ENCODE results near the gene CTDP1.
"Not testable (repeated sequence)": the region's sequence is repeated elsewhere in the genome, so short reads cannot be mapped to it uniquely, and the experiment has no call there.

The CTDP1 gene

GRCh38 chr18:79682894-79683625, 3.5 kb downstream of the CTDP1 start:
- no peak for DNase-seq (ENCODE audit: low spot score)

GRCh38 chr18:79683626-79684282, 4.2 kb downstream of the CTDP1 start:
- no peak for DNase-seq (ENCODE audit: low spot score)

- DNase-seq (ENCODE audit: low spot score): no peak
Measured at GRCh38 chr18:79684283-79684631, 4.7 kb downstream of the CTDP1 start.

GRCh38 chr18:79684787-79685186, 5.2 kb downstream of the CTDP1 start:
- no peak for DNase-seq (ENCODE audit: low spot score)

GRCh38 chr18:79685281-79685680, 5.7 kb downstream of the CTDP1 start:
- no peak for DNase-seq (ENCODE audit: low spot score)

GRCh38 chr18:79685971-79686370, 6.4 kb downstream of the CTDP1 start:
- DNase-seq (ENCODE audit: low spot score): no peak

- DNase-seq (ENCODE audit: low spot score): no peak
Measured at GRCh38 chr18:79687806-79688205, 8.2 kb downstream of the CTDP1 start.

GRCh38 chr18:79690071-79690470, 10.5 kb downstream of the CTDP1 start:
- no peak for DNase-seq (ENCODE audit: low spot score)

GRCh38 chr18:79690586-79691482, 11.2 kb downstream of the CTDP1 start:
- DNase-seq (ENCODE audit: low spot score): no peak

GRCh38 chr18:79692056-79692455, 12.5 kb downstream of the CTDP1 start:
- no peak for DNase-seq (ENCODE audit: low spot score)

- DNase-seq (ENCODE audit: low spot score): no peak
Measured at GRCh38 chr18:79692886-79693285, 13.3 kb downstream of the CTDP1 start.

- DNase-seq (ENCODE audit: low spot score): no peak
Measured at GRCh38 chr18:79693561-79694205, 14.1 kb downstream of the CTDP1 start.

GRCh38 chr18:79694206-79694894, 14.7 kb downstream of the CTDP1 start:
- DNase-seq (ENCODE audit: low spot score): not testable (repeated sequence)

- no peak for DNase-seq (ENCODE audit: low spot score)
Measured at GRCh38 chr18:79694895-79695213, 15.3 kb downstream of the CTDP1 start.

- DNase-seq (ENCODE audit: low spot score): no peak
Measured at GRCh38 chr18:79695269-79695668, 15.7 kb downstream of the CTDP1 start.

- DNase-seq (ENCODE audit: low spot score): no peak
Measured at GRCh38 chr18:79695856-79696850, 16.6 kb downstream of the CTDP1 start.

GRCh38 chr18:79697178-79697577, 17.6 kb downstream of the CTDP1 start:
- DNase-seq (ENCODE audit: low spot score): no peak

- DNase-seq (ENCODE audit: low spot score): no peak
Measured at GRCh38 chr18:79697976-79698375, 18.4 kb downstream of the CTDP1 start.

GRCh38 chr18:79698668-79699335, 19.2 kb downstream of the CTDP1 start:
- DNase-seq (ENCODE audit: low spot score): peak; percentile 52

- DNase-seq (ENCODE audit: low spot score): no peak
Measured at GRCh38 chr18:79699653-79700052, 20.1 kb downstream of the CTDP1 start.
